Activated T-helper 2 cell treated with anti-CD3 and anti-CD28 coated beads, Interferon-gamma antibody, Interleukin-2, Interleukin-4, amounts not matched to agents 10 μg/mL and 5 μg/mL and 100 μg/mL, durations not matched to agents 14 hours and 24 hours and 36 hours (primary cell): ENCODE results near the gene MRPL30. TPM values are rescaled to one million over a fixed set of nuclear protein-coding genes. Genes with fewer than 3 reads are reported as not detected.

Experiments used
- total RNA-seq: library from RNA; stranded (reverse); gene quantifications from 2 replicates; pipeline ENCODE4 v1.2.3, GENCODE V29; 2022

MRPL30 gene
- total RNA-seq, 1 donor from 2014 or later, result 29.4 TPM

Other genes with a start within 250 kb of the MRPL30 start
- 0.37 and 0.55 TPM in 2 replicates for gene CRACDL, start 245.0 kb upstream of the MRPL30 start, total RNA-seq
- 0.16 TPM in 1 of 2 replicates, not detected in the other for gene C2orf15, start 39.5 kb upstream of the MRPL30 start, total RNA-seq
- gene TSGA10, start 26.2 kb upstream of the MRPL30 start, total RNA-seq, result 3.3 and 3.4 TPM in 2 replicates
- gene LIPT1, start 26.2 kb upstream of the MRPL30 start, total RNA-seq, result 3.4 and 3.5 TPM in 2 replicates
- 49.7 and 52.4 TPM in 2 replicates for gene MITD1, start 126 bp upstream of the MRPL30 start, total RNA-seq
- not detected in 2 replicates for gene LYG2, start 74.5 kb downstream of the MRPL30 start, total RNA-seq
- gene LYG1, start 120.0 kb downstream of the MRPL30 start, total RNA-seq, result 2.0 and 2.2 TPM in 2 replicates
- gene TXNDC9, start 155.1 kb downstream of the MRPL30 start, total RNA-seq, result 36.2 and 37.0 TPM in 2 replicates
- gene EIF5B, start 156.2 kb downstream of the MRPL30 start, total RNA-seq, result 76.3 and 81.0 TPM in 2 replicates